OCI-LY3 (cell line): ENCODE measurements around the gene FTCDNL1.

Source experiments
- H2AFZ ChIP-seq: fragments of 200-600, 300-600 bp; shearing (Covaris generic); 2 replicates; pipeline ENCODE4 v1.6.0; 2014; ENCODE audit warnings: antibody characterized with exemption, low read depth, low read length
- H3K27ac ChIP-seq: fragments of 200-600, 300-600 bp; sonication (generic); 2 replicates; pipeline ENCODE4 v1.5.1; 2014; ENCODE audit warnings: mild to moderate bottlenecking, low read length, moderate library complexity, mixed read lengths
- H3K27me3 ChIP-seq: fragments of 200-600, 300-600 bp; sonication (generic); 2 replicates; pipeline ENCODE4 v1.6.1; 2014; ENCODE audit warnings: low read depth, low read length, mixed read lengths
- H3K36me3 ChIP-seq: fragments of 200-600, 300-600 bp; sonication (generic); replicated peaks from 2 replicates; pipeline ENCODE3; 2014; ENCODE audit warnings: low read depth, low read length, mixed read lengths
- H3K4me1 ChIP-seq: fragments of 300-600, 200-600 bp; sonication (generic); 2 replicates; pipeline ENCODE4 v1.6.1; 2014; ENCODE audit warnings: low read length, mixed read lengths
- H3K4me2 ChIP-seq: fragments of 200-600, 300-600 bp; sonication (generic); 2 replicates; pipeline ENCODE4 v1.6.1; 2014; ENCODE audit warnings: low read length, mixed read lengths
- H3K4me3 ChIP-seq: fragments of 300-600, 200-600 bp; sonication (generic); 2 replicates; pipeline ENCODE4 v1.5.1; 2014; ENCODE audit warnings: antibody characterized with exemption, mild to moderate bottlenecking, low read length, moderate library complexity
- H3K79me2 ChIP-seq: fragments of 300-600, 200-600 bp; shearing (Covaris generic); 2 replicates; pipeline ENCODE4 v1.6.1; 2014; ENCODE audit warnings: mild to moderate bottlenecking, low read length, mixed read lengths
- H3K9ac ChIP-seq: fragments of 300-600, 200-600 bp; shearing (Covaris generic); 2 replicates; pipeline ENCODE4 v1.6.0; 2014; ENCODE audit warnings: mild to moderate bottlenecking, low read length, moderate library complexity
- H3K9me3 ChIP-seq: fragments of 200-600, 300-600 bp; shearing (Covaris generic); 2 replicates; pipeline ENCODE4 v1.6.1; 2014; ENCODE audit warnings: low read length, mixed read lengths; ENCODE audit not compliant: insufficient read depth
- H4K20me1 ChIP-seq: fragments of 200-600, 300-600 bp; sonication (generic); 2 replicates; pipeline ENCODE4 v1.6.1; 2016; ENCODE audit warnings: low read length, mixed read lengths; ENCODE audit not compliant: insufficient read depth
- EZH2phosphoT487 ChIP-seq: fragments of 200-600 bp; shearing (Covaris generic); IDR thresholded peaks from 2 replicates; pipeline ENCODE4 v1.6.1; 2018; ENCODE audit warnings: antibody characterized with exemption, mixed run types, low read depth
- TF ChIP-seq, protein P1 (sequence below): fragments of 200-600, 300-600 bp; sonication (generic); IDR thresholded peaks from 2 replicates; pipeline ENCODE4 v1.5.1; 2014; ENCODE audit warnings: antibody characterized with exemption, low read length, low read depth

The FTCDNL1 gene

GRCh38 chr2:199818754-199819153, 32.2 kb downstream of the FTCDNL1 start:
- H4K20me1 ChIP-seq: no peaks in the 10 kb centered on the region
- no peaks in the 10 kb centered on the region for H3K27me3 ChIP-seq
- H3K9me3 ChIP-seq: no peaks in the 10 kb centered on the region
- H2AFZ ChIP-seq: no peak overlapping the region
- H3K4me1 ChIP-seq: peaks cover 17% of the 10 kb centered on the region
- no peak for TF ChIP-seq EZH2phosphoT487
- TF ChIP-seq, protein P1, sequence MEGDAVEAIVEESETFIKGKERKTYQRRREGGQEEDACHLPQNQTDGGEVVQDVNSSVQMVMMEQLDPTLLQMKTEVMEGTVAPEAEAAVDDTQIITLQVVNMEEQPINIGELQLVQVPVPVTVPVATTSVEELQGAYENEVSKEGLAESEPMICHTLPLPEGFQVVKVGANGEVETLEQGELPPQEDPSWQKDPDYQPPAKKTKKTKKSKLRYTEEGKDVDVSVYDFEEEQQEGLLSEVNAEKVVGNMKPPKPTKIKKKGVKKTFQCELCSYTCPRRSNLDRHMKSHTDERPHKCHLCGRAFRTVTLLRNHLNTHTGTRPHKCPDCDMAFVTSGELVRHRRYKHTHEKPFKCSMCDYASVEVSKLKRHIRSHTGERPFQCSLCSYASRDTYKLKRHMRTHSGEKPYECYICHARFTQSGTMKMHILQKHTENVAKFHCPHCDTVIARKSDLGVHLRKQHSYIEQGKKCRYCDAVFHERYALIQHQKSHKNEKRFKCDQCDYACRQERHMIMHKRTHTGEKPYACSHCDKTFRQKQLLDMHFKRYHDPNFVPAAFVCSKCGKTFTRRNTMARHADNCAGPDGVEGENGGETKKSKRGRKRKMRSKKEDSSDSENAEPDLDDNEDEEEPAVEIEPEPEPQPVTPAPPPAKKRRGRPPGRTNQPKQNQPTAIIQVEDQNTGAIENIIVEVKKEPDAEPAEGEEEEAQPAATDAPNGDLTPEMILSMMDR: no peak
- no peak overlapping the region for H3K4me2 ChIP-seq
- H3K9ac ChIP-seq: no peak overlapping the region
- no peak overlapping the region for H3K27ac ChIP-seq
- H3K79me2 ChIP-seq: no peaks in the 10 kb centered on the region
- no peak overlapping the region for H3K4me3 ChIP-seq
- H3K36me3 ChIP-seq: no peaks in the 10 kb centered on the region

- H3K4me3 ChIP-seq: no peak overlapping the region
- H3K9ac ChIP-seq: no peak overlapping the region
- H3K4me2 ChIP-seq: no peak overlapping the region
- no peaks in the 10 kb centered on the region for H3K9me3 ChIP-seq
- H3K36me3 ChIP-seq: no peaks in the 10 kb centered on the region
- H2AFZ ChIP-seq: no peak overlapping the region
- peaks cover 20% of the 10 kb centered on the region for H3K4me1 ChIP-seq
- TF ChIP-seq EZH2phosphoT487: no peak
- TF ChIP-seq, protein P1: no peak
- no peak overlapping the region for H3K27ac ChIP-seq
- H3K79me2 ChIP-seq: no peaks in the 10 kb centered on the region
- H3K27me3 ChIP-seq: no peaks in the 10 kb centered on the region
- no peaks in the 10 kb centered on the region for H4K20me1 ChIP-seq
Observed at GRCh38 chr2:199818026-199818425, 33.0 kb downstream of the FTCDNL1 start.

GRCh38 chr2:199814817-199815211, 36.2 kb downstream of the FTCDNL1 start:
- Histone ChIP-seq H3K4me1 (peaks cover 36% of the 10 kb centered on the region), H3K79me2 (no peaks in the 10 kb centered on the region), H3K4me2 (peak overlapping the region; percentile 40; the same call in 1 of the 2 replicates), H2AFZ (no peak overlapping the region), H3K9me3 (no peaks in the 10 kb centered on the region), H3K27ac (no peak overlapping the region), H4K20me1 (no peaks in the 10 kb centered on the region), H3K36me3 (no peaks in the 10 kb centered on the region), H3K4me3 (no peak overlapping the region), H3K27me3 (no peaks in the 10 kb centered on the region), H3K9ac (no peak overlapping the region)
- TF ChIP-seq, protein P1: no peak
- no peak for TF ChIP-seq EZH2phosphoT487

DNA sequence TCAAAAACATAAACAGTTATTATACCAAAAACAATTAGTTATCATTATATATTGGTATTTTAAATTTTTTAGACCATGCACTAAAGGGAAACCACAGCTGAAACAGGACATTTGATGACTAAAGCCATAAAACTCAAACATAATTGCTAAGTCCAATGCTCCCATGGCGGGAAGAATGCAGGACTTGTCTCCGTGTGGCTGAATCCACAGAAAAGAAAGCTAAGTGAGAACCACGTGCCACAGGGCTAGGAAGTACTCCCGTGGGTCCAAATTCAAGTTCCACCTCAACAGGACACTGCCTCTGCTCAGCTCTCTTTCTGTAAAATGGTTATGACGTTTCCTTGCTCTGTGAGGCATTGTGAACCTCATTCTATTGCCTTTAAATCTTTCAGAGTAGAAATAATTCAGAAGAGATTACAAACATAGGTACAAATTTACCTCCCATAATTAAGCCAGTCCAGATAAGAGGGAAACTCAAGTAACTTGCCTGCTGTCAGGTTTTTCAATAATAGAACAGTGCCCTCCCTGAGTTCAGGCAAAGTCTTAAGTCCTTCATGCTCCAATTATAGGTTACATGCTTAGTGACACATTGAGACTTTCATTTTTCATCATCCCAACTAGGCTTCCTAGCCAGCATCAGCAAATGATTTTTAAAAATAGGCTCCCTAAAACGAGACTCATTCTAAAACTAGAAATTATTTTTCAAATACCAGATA, 36.7 kb downstream of the FTCDNL1 start:
- Histone ChIP-seq H3K27me3 (no peaks in the 10 kb centered on the region), H3K4me3 (no peak overlapping the region), H3K9ac (no peak overlapping the region), H3K79me2 (no peaks in the 10 kb centered on the region), H3K27ac (no peak overlapping the region), H3K9me3 (no peaks in the 10 kb centered on the region), H3K4me1 (peaks cover 36% of the 10 kb centered on the region), H4K20me1 (no peaks in the 10 kb centered on the region), H2AFZ (peak overlapping the region; percentile 41), H3K36me3 (no peaks in the 10 kb centered on the region), H3K4me2 (peak overlapping the region; percentile 40)
- TF ChIP-seq EZH2phosphoT487: no peak
- TF ChIP-seq, protein P1: no peak
